H1 (cell line): ENCODE results near the gene VPS26B. TPM values are rescaled to one million over a fixed set of nuclear protein-coding genes. Genes with fewer than 3 reads are reported as not detected.
"Not testable (repeated sequence)": the region's sequence is repeated elsewhere in the genome, so short reads cannot be mapped to it uniquely, and the experiment has no call there.

Source experiments
- CTCF ChIA-PET: fragments of 300-600 bp; sonication (Branson Sonifier 250); formaldehyde crosslinking; loops from one replicate; lab custom pipeline; 2021; ENCODE audit not compliant: partially characterized antibody; lab: Charles Lee
- POLR2A ChIA-PET: fragments of 300-600 bp; sonication (Branson Sonifier 250); formaldehyde crosslinking; loops from one replicate; lab custom pipeline; 2021; ENCODE audit warnings: inconsistent platforms; ENCODE audit not compliant: partially characterized antibody; lab: Charles Lee
- DNase-seq, 2 experiments: peaks; one replicate each; pipeline versions ENCODE4 v3.0.0 to v3.0.0-alpha.2; 2010 to 2022; ENCODE audit warnings: low spot score in 2 of 2, low read depth in 1 of 2, mixed read lengths in 1 of 2
- FAIRE-seq: peaks from 2 replicates; lab custom pipeline; 2011; peaks lifted over from hg19 to GRCh38; lab: Jason Lieb, UNC
- H2AFZ ChIP-seq: 2 replicates; pipeline ENCODE4 v1.8.1; 2012; ENCODE audit warnings: low read length, inconsistent platforms
- H2AK5ac ChIP-seq: 2 replicates; pipeline ENCODE4 v1.6.1; 2013; ENCODE audit warnings: low read depth, low read length
- H2BK120ac ChIP-seq: replicated peaks from 2 replicates; pipeline ENCODE3; 2013; ENCODE audit warnings: low read depth, low read length, inconsistent platforms
- H2BK12ac ChIP-seq: 2 replicates; pipeline ENCODE4 v1.6.1; 2013; ENCODE audit warnings: low read depth, low read length
- H2BK15ac ChIP-seq: 2 replicates; pipeline ENCODE4 v1.6.1; 2013; ENCODE audit warnings: low read length
- H2BK20ac ChIP-seq: 2 replicates; pipeline ENCODE4 v1.6.1; 2013; ENCODE audit warnings: low read length
- H2BK5ac ChIP-seq: 2 replicates; pipeline ENCODE4 v1.6.1; 2013; ENCODE audit warnings: low read depth, low read length
- H3K14ac ChIP-seq: 2 replicates; pipeline ENCODE4 v1.6.1; 2013; ENCODE audit warnings: inconsistent platforms; ENCODE audit not compliant: insufficient read length
- H3K18ac ChIP-seq: 2 replicates; pipeline ENCODE4 v1.6.1; 2013; ENCODE audit warnings: low read length; ENCODE audit errors: extremely low read depth
- H3K23ac ChIP-seq: 2 replicates; pipeline ENCODE4 v1.6.1; 2013; ENCODE audit warnings: inconsistent platforms; ENCODE audit not compliant: insufficient read length
- H3K23me2 ChIP-seq: 2 replicates; pipeline ENCODE4 v1.6.1; 2013; ENCODE audit warnings: low read depth, low read length
- H3K27ac ChIP-seq: 2 replicates; pipeline ENCODE4 v1.6.1; 2011; ENCODE audit warnings: low read depth, low read length, inconsistent platforms
- H3K27me3 ChIP-seq, 4 experiments: replicated peaks in 1 of 4; 1 replicate in 1 of 4; 2 replicates in 3 of 4; pipeline versions ENCODE4 v1.6.1 to v1.8.1; 2011 to 2013; ENCODE audit warnings: low read length in 3 of 4, mild to moderate bottlenecking in 3 of 4, inconsistent platforms in 2 of 4, mixed read lengths in 2 of 4, moderate library complexity in 1 of 4; ENCODE audit not compliant: control insufficient read depth in 3 of 4, insufficient read depth in 3 of 4; ENCODE audit errors: extremely low read depth in 1 of 4
- H3K36me3 ChIP-seq, 4 experiments: 2 replicates each; pipeline versions ENCODE4 v1.6.1 to v1.8.1; 2011 to 2013; ENCODE audit warnings: mild to moderate bottlenecking in 4 of 4, low read length in 3 of 4, moderate library complexity in 2 of 4, control low read depth in 1 of 4, inconsistent platforms in 1 of 4; ENCODE audit not compliant: insufficient read depth in 4 of 4, control insufficient read depth in 2 of 4
- H3K4ac ChIP-seq: replicated peaks from 2 replicates; pipeline ENCODE3; 2013; ENCODE audit warnings: low read length, low read depth, mixed read lengths, inconsistent platforms; ENCODE audit not compliant: insufficient read length
- H3K4me1 ChIP-seq, 4 experiments: replicated peaks in 1 of 4; 1 replicate in 1 of 4; 2 replicates in 3 of 4; pipeline versions ENCODE4 v1.6.1 to v1.8.1; 2011 to 2013; ENCODE audit warnings: low read length in 3 of 4, inconsistent platforms in 2 of 4, mixed read lengths in 1 of 4; ENCODE audit not compliant: insufficient read depth in 4 of 4, control insufficient read depth in 3 of 4
- H3K4me2 ChIP-seq, 2 experiments: 2 replicates each; pipeline versions ENCODE4 v1.6.1 to v1.8.1; 2011 to 2013; ENCODE audit warnings: low read depth in 2 of 2, low read length in 2 of 2, control low read depth in 1 of 2, inconsistent platforms in 1 of 2, mild to moderate bottlenecking in 1 of 2; ENCODE audit not compliant: insufficient read depth in 1 of 2
- H3K4me3 ChIP-seq, 4 experiments: fragments of 200-600, 300-600 bp in 1 of 4; sonication (generic), shearing (Covaris generic), sonication (Bioruptor Twin) in 1 of 4; 2 replicates each; pipeline versions ENCODE4 v1.5.1 to v1.8.1; 2011 to 2016; ENCODE audit warnings: low read length in 4 of 4, low read depth in 3 of 4, control low read depth in 2 of 4, inconsistent platforms in 2 of 4, mild to moderate bottlenecking in 2 of 4, mixed read lengths in 1 of 4, moderate library complexity in 1 of 4; ENCODE audit not compliant: insufficient read depth in 2 of 4; ENCODE audit errors: extremely low read depth in 1 of 4
- H3K56ac ChIP-seq: replicated peaks from 2 replicates; pipeline ENCODE3; 2013; ENCODE audit warnings: low read depth, mild to moderate bottlenecking, mixed read lengths, low read length, inconsistent platforms; ENCODE audit not compliant: insufficient read length
- H3K79me1 ChIP-seq: 2 replicates; pipeline ENCODE4 v1.6.1; 2013; ENCODE audit warnings: low read depth, low read length, control low read depth
- H3K79me2 ChIP-seq, 2 experiments: 2 replicates each; pipeline versions ENCODE4 v1.6.1 to v1.8.1; 2012 to 2013; ENCODE audit warnings: low read length in 2 of 2, mild to moderate bottlenecking in 2 of 2, inconsistent platforms in 1 of 2; ENCODE audit not compliant: insufficient read depth in 2 of 2, control insufficient read depth in 1 of 2
- H3K9ac ChIP-seq, 4 experiments: replicated peaks in 1 of 4; 1 replicate in 1 of 4; 2 replicates in 3 of 4; pipeline versions ENCODE4 v1.6.1 to v1.8.1; 2011 to 2013; ENCODE audit warnings: low read depth in 3 of 4, low read length in 3 of 4, control low read depth in 2 of 4, mild to moderate bottlenecking in 2 of 4, moderate library complexity in 2 of 4, inconsistent platforms in 1 of 4; ENCODE audit errors: extremely low read depth in 1 of 4
- H3K9me3 ChIP-seq, 2 experiments: 2 replicates each; pipeline versions ENCODE4 v1.6.1 to v1.8.1; 2012 to 2013; ENCODE audit warnings: mild to moderate bottlenecking in 2 of 2, moderate library complexity in 2 of 2, control low read depth in 1 of 2, inconsistent platforms in 1 of 2, low read depth in 1 of 2, low read length in 1 of 2, mixed read lengths in 1 of 2; ENCODE audit not compliant: insufficient read depth in 2 of 2
- H4K20me1 ChIP-seq, 2 experiments: replicated peaks in 1 of 2; 2 replicates each; pipeline versions ENCODE3 to v1.8.1; 2011 to 2013; ENCODE audit warnings: inconsistent platforms in 2 of 2, low read length in 2 of 2, mild to moderate bottlenecking in 1 of 2; ENCODE audit not compliant: insufficient read depth in 2 of 2, control insufficient read depth in 1 of 2
- H4K5ac ChIP-seq: 2 replicates; pipeline ENCODE4 v1.6.1; 2013; ENCODE audit warnings: low read length, low read depth, mixed read lengths, inconsistent platforms; ENCODE audit not compliant: insufficient read length
- H4K8ac ChIP-seq: 2 replicates; pipeline ENCODE4 v1.8.0; 2013; ENCODE audit warnings: mild to moderate bottlenecking, moderate library complexity, low read length, inconsistent platforms; ENCODE audit not compliant: insufficient read depth; ENCODE audit errors: extremely low read depth
- H4K91ac ChIP-seq: replicated peaks from 2 replicates; pipeline ENCODE3; 2013; ENCODE audit warnings: low read length, mixed read lengths, inconsistent platforms; ENCODE audit not compliant: insufficient read length
- WGBS, 2 experiments: shearing (Covaris generic) in 1 of 2; methylation state at CpG; one replicate each; pipeline versions ENCODE4 v1.1.6 to v1.1.7; 2013 to 2015; ENCODE audit warnings: low lambda C conversion rate in 2 of 2, mixed read lengths in 2 of 2, inconsistent platforms in 1 of 2, low coverage in 1 of 2, missing lambda C conversion rate in 1 of 2; ENCODE audit not compliant: insufficient replicate concordance in 2 of 2, insufficient coverage in 1 of 2, insufficient read length in 1 of 2; ENCODE audit errors: extremely low coverage in 1 of 2, missing lambda C conversion rate in 1 of 2; 5-methylcytosine and 5-hydroxymethylcytosine counted together
- polyA plus RNA-seq, 7 experiments: library from polyadenylated mRNA; depleted of rRNA in 3 of 7; stranded (reverse) in 5 of 7; unstranded in 2 of 7; fragments of >200 nt in 5 of 7; fragments of 200-250 nt in 2 of 7; gene quantifications; 1 replicate in 5 of 7; 2 replicates in 1 of 7; 4 replicates in 1 of 7; pipeline versions ENCODE4 v1.2.1 to v1.2.3, GENCODE V29; 2011 to 2013; ENCODE audit warnings: missing spikeins in 2 of 7, mixed read lengths in 2 of 7
- total RNA-seq: library from RNA; stranded (reverse); fragmentation: NEBNext Ultra II Directional; extraction: Animal tissue kit (Norgen Biotek cat#: 25700); gene quantifications from 2 replicates; pipeline ENCODE4 v1.2.1, GENCODE V29; 2021

VPS26B gene
- total and polyA plus RNA-seq, 2 of the 8 experiments (the other 6 are each of a cell fraction or from before 2014, with no cell fraction given), result 18.3 to 27.0 TPM

GRCh38 chr11:134284349-134284748 lies 59.9 kb downstream of the VPS26B start:
- H3K14ac ChIP-seq, H3K56ac ChIP-seq, H4K8ac ChIP-seq, H3K4me3 ChIP-seq, H4K5ac ChIP-seq, H3K4ac ChIP-seq, H3K4me1 ChIP-seq, H2AFZ ChIP-seq, H3K4me2 ChIP-seq, H2BK120ac ChIP-seq, H4K91ac ChIP-seq, H3K79me1 ChIP-seq, DNase-seq, FAIRE-seq, H4K20me1 ChIP-seq, H3K18ac ChIP-seq, H3K27me3 ChIP-seq, H3K9ac ChIP-seq, H3K9me3 ChIP-seq, H2BK15ac ChIP-seq, CTCF ChIA-PET, H3K79me2 ChIP-seq, H3K23me2 ChIP-seq, H2AK5ac ChIP-seq, H2BK5ac ChIP-seq, H3K23ac ChIP-seq, H3K27ac ChIP-seq, H2BK20ac ChIP-seq, H2BK12ac ChIP-seq: not testable (repeated sequence)
- H3K36me3 ChIP-seq, result peaks cover 0 to 17% (median 9%) of the 10 kb centered on the region in 4 experiments; a peak in 6 of 8 replicates
- POLR2A ChIA-PET, result interaction anchor here (6.0 kb wide), 1 partner anchor 7 kb away, joined by 42 read pairs; the partner anchor contains the start of gene GLB1L3
- WGBS, 2 experiments, result 90% methylated on average over 5 of the region's 5 CpGs; no CpG with 5 or more reads in 1 of the 2 experiments
